H54 (cell line): ENCODE measurements around the gene RSPO1.
"Not testable (repeated sequence)": the region's sequence is repeated elsewhere in the genome, so short reads cannot be mapped to it uniquely, and the experiment has no call there.

Source experiments
- DNase-seq: peaks from one replicate; pipeline ENCODE4 v3.0.0; 2011; ENCODE audit warnings: low spot score, mixed read lengths; ENCODE audit not compliant: insufficient read length
- FAIRE-seq: peaks from 3 replicates; lab custom pipeline; 2011; peaks lifted over from hg19 to GRCh38; lab: Jason Lieb, UNC
- POLR2A ChIP-seq: IDR thresholded peaks from 2 replicates; pipeline ENCODE4 v1.6.1; 2011; ENCODE audit warnings: low read depth, mild to moderate bottlenecking, low read length

Gene RSPO1

GRCh38 chr1:37634244-37634991 lies at the start of gene RSPO1:
Gene RSPO1, minus strand, starts transcription at chr1:37634892. Its CDS starts 5,231 bp downstream, at chr1:37629661.
- FAIRE-seq = no peak
- TF ChIP-seq POLR2A = no peak
- DNase-seq = no peak

GRCh38 chr1:37684182-37684581 lies 49.5 kb upstream of the RSPO1 start:
- FAIRE-seq, DNase-seq: not testable (repeated sequence)

GRCh38 chr1:37682334-37682987 lies 47.8 kb upstream of the RSPO1 start:
- FAIRE-seq = peak; percentile 6
- no peak for TF ChIP-seq POLR2A
- DNase-seq = peak; percentile 61

- no peak for FAIRE-seq
- no peak for TF ChIP-seq POLR2A
These were observed 46.2 kb upstream of the RSPO1 start for GRCh38 chr1:37680933-37681332.

GRCh38 chr1:37677808-37678207 lies 43.1 kb upstream of the RSPO1 start:
- FAIRE-seq = no peak
- DNase-seq = no peak
- no peak for TF ChIP-seq POLR2A

More at GRCh38 chr1:37680933-37681332, 46.2 kb upstream of the RSPO1 start:
- DNase-seq = no peak

GRCh38 chr1:37677143-37677439 lies 42.4 kb upstream of the RSPO1 start:
- DNase-seq = no peak
- TF ChIP-seq POLR2A = no peak

GRCh38 chr1:37676281-37677142 lies 41.8 kb upstream of the RSPO1 start:
- DNase-seq (no peak), FAIRE-seq (no peak)

More at GRCh38 chr1:37677143-37677439, 42.4 kb upstream of the RSPO1 start:
- no peak for FAIRE-seq

GRCh38 chr1:37673920-37674319 lies 39.2 kb upstream of the RSPO1 start:
- TF ChIP-seq POLR2A = no peak
- DNase-seq = no peak
- FAIRE-seq = no peak

More at GRCh38 chr1:37676281-37677142, 41.8 kb upstream of the RSPO1 start:
- TF ChIP-seq POLR2A = no peak

GRCh38 chr1:37672136-37672870 lies 37.6 kb upstream of the RSPO1 start:
- FAIRE-seq (no peak), DNase-seq (no peak)
- no peak for TF ChIP-seq POLR2A

GRCh38 chr1:37671261-37671660 lies 36.6 kb upstream of the RSPO1 start:
- FAIRE-seq (no peak), DNase-seq (no peak)
- no peak for TF ChIP-seq POLR2A

- TF ChIP-seq POLR2A = no peak
- DNase-seq = no peak
- no peak for FAIRE-seq
These were observed 35.4 kb upstream of the RSPO1 start for GRCh38 chr1:37670133-37670532.

- DNase-seq = no peak
- FAIRE-seq = no peak
- no peak for TF ChIP-seq POLR2A
These were observed 32.5 kb upstream of the RSPO1 start for GRCh38 chr1:37667023-37667671.
